Heart left ventricle (tissue), 13 donors: ENCODE results near the gene JADE1.

Source experiments
- CTCF ChIP-seq, 12 donors: fragments of 200-600 bp; sonication (generic) in 4 of 12; IDR thresholded peaks; one replicate each; pipeline versions ENCODE4 v1.5.0 to v1.8.0; 2018 to 2022; ENCODE audit warnings: antibody characterized with exemption in 12 of 12, mild to moderate bottlenecking in 5 of 12
- POLR2A ChIP-seq, 2 donors: fragments of 450-650 bp; IDR thresholded peaks; one replicate each; pipeline ENCODE4 v1.6.1; 2017; ENCODE audit warnings: antibody characterized with exemption in 2 of 2, mild to moderate bottlenecking in 2 of 2, moderate library complexity in 2 of 2
- donor health status: ischemic (EF 13 %, LVEDD 7.1; RV severe dilation, severe dysfunction).
- donor health status: DM: no; HTN: yes; CAD: no.
- donor health status: DM: no; HTN: no; CAD: no.
- donor health status: ischemic (EF 25% LVEDD 6.9; RV normal size, moderate dysfunction).
- donor health status: ischemic (EF 25% LVEDD 5.7; RV mildly dilated, moderate dysfunction).
- donor health status: ischemic (EF 35%, LVEDD 5.7; RV mildly dilated, moderate dysfunction).
- donor health status: nonischemic (EF 11% LVEDD 7.7; RV severe dilation, severe dysfunction).
- donor health status: DM: yes; HTN: yes; CAD: no.
- donor health status: PGD.
- donor health status: ischemic (EF 29% LVEDD 5.4; RV normal size, mild dysfunction).
- donor health status: nonischemic (EF 23%, LVEDD 6.1; RV moderate dilation, normal function).

- no peak for TF ChIP-seq CTCF (IDR thresholded peaks at IDR 0.05)
- no peak for TF ChIP-seq POLR2A (IDR thresholded peaks at IDR 0.05)
These were observed 46.1 kb downstream of the JADE1 start for GRCh38 chr4:128855621-128856020.
